DMS153 treated with DMSO at 0.1 percent for 48 hours (cell line): ENCODE results near the gene MB.

ENCODE experiments used
- DNase-seq: peaks from one replicate; lab custom pipeline; 2025; ENCODE audit not compliant: unreplicated experiment; lab: John Stamatoyannopoulos, UW

The MB gene

GRCh38 chr22:35597692-35598395 is 19.3 kb downstream of the MB start:
- DNase-seq: no peak

DNA sequence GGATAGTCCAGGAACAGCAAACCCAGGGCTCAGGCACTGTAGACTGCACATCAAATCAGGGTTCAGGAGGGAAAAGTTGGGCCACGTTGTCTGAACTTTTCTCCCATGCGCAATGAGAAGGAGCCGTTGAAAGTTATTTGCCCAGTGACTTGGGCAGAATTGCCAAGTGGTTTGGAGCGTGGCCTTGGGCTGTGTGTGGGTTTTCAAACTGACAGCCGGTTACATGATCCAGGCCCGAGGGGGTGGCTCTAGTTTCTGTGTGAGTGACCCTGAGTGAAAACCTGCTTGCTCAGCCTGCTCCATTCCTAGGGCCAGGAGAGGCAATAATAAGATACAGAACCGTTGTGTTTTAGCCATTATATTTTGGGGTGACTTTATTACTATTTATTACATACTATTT is 20.3 kb downstream of the MB start:
- DNase-seq: no peak

DNA sequence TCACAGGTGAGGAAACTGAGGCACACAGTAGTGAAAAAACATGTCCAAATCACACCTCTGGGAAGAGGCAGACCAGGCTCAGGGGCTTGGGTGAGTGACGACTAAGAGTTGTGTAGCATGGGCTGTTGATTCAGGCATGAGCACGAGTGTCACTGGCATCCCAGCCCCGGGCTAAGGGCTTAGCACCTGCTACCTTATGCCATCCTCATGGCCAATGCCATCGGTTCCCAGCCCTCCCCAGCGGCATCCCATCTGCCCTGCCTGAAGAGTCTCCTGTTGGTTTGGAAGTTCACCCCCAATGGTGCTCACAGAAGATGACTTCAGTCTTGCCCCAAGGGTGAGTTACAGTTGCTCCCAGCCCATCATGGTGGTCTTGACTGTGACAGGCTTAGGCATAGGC is 22.4 kb downstream of the MB start:
- DNase-seq: no peak

DNA sequence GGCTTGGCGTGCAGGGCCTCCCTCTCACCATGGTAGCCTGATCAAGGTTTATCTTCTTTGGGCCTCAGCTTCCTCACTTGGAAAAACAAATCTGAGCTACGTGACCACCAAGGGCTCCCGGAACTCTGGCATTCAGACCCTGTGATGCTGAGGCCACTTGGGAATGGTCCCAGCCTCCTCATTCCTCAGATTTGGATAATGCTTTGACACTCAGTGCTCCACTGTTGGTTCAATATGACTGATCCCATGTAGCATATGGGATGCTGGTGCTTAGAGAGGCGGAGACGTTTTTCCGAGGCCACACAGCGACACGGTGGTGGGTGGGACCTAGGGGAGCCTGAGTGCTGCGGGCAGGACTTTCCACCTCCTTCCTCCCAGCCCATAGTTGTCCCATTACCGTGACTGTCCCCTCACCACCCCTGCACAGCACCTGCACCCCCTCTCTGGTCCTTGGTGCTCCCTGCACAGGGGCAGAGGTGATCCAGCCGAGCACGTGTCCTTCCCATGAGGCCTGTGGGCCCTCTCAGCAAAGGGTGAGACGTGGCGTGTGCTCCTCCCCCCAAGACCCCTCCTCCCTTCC is 23.1 kb downstream of the MB start:
- no peak for DNase-seq

DNA sequence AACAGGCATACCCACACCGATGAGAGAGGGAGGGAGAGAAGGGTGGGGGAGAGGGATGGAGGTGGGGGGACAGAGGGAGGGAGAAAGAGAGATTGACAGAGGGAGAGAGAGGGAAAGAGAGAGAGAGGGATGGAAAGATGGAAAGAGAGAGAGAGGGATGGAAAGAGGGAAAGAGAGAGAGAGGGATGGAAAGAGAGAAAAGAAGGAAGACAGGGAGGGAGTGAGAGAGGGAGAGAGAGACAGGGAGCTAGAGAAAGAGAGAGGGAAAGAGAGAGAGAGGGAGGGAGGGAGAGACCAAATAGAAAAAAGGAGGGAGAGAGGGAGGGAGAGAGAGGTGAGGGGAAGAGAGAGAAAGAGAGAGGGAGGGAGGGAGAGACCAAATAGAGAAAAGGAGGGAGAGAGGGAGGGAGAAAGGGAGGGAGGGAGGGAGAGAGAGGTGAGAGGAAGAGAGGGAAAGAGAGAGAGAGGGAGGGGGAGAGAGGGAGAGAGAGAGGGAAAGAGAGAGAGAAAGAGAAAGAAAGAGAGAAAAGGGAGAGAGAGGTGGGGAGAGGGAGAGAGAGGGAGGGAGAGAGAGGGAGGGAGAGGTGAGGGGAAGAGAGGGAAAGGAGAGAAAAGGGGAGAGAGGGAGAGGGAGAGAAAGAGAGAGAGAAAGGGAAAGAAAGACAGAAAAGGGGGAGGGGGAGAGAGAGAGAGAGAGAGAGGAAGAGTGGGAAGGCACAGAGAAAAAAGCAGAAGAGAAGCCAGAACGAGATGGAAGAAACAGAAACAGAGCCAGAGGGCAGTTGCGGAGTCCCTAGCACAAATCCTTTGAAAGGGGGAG is 23.8 kb downstream of the MB start:
- no peak for DNase-seq

DNA sequence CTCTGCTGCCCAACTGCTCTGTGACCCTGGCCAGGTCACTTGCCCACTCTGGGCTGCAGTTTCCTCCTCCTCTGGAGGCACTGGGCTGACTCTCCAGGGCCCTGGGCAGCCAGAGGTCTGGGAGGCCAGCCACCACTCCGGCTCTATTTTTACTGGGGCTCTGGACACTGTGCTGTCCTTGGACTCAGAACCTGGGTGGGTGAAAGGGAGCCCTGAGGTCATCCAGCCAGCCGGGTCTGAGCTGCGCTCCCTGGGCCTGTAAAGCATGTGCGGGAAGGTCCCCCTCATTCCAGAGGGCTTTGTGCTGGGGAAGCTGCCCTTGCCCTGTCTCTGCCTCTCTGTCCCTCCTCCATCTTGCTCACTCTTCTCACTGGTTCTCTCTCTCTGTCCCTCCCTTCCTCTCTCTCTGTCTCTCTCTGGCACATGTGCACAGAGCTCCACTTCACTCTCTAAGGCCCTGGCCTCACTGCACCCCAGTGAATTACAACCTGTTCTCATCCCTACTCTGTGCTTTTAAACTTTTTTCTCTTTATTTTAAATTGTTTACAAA is 24.6 kb downstream of the MB start:
- DNase-seq: no peak

- no peak for DNase-seq
Measured at GRCh38 chr22:35591714-35592417, 25.3 kb downstream of the MB start.

- DNase-seq: no peak
Measured at GRCh38 chr22:35590634-35591295, 26.4 kb downstream of the MB start.

DNA sequence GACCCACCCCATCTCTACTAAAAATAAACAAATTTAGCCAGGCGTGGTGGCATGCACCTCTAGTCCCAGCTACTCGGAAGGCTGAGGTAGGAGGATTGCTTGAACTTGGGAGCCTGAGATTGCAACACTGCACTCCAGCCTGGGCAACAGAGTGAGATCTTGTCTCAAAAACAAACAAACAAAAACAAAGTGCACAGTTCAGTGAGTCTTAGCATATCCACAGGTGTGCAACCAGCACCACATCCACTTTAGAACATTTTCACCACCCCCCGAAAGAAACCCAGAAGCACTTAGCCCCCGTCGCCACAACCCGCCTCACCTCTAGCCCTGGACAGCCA is 27.4 kb downstream of the MB start:
- DNase-seq: no peak

- no peak for DNase-seq
Measured at GRCh38 chr22:35589071-35589755, 27.9 kb downstream of the MB start.

GRCh38 chr22:35587896-35588295 is 29.2 kb downstream of the MB start:
- no peak for DNase-seq

GRCh38 chr22:35587447-35587870 is 29.7 kb downstream of the MB start:
- no peak for DNase-seq

GRCh38 chr22:35586771-35587170 is 30.4 kb downstream of the MB start:
- DNase-seq: no peak

DNA sequence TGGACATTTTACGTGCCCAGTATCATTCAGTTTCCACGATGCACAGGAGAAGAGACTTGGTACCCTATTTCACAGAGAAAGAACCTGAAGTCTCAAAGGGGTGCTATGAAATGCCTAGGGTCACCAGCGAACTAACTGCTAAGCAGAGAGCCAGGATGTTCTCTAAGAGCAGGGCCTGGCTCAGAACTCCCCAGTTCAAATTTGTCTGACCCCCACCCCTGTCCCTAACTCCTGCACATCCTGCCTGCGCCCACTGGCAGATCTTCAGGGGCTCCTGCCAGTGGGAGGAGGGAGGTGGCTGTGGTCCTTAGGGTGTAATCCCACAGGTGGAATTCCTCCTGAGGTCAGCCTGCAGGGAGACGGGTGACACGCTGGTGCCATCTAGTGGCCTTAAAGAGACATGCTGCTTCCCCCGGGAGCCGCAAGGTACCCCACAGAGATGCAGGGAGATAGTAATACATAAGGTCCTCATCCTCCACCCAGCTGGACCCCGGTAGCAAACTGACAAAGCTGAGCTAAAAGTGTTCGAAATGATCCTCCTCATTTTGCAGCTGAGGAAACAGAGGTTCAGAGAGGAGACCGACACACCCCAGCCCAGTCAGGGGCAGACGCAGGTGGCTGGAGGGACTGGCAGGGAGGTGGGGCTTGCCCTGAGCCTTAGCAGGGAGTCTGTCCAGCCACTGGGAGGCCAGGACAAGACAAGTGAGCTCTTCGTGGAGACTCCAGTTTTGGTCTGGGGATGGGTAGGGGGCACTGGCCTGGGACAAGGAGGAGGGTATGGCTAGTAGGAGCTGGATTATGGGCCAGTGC is 34.1 kb downstream of the MB start:
- DNase-seq: peak; percentile 72

GRCh38 chr22:35582218-35582860 is 34.8 kb downstream of the MB start:
- no peak for DNase-seq

GRCh38 chr22:35581023-35581413 is 36.1 kb downstream of the MB start:
- DNase-seq: no peak

DNA sequence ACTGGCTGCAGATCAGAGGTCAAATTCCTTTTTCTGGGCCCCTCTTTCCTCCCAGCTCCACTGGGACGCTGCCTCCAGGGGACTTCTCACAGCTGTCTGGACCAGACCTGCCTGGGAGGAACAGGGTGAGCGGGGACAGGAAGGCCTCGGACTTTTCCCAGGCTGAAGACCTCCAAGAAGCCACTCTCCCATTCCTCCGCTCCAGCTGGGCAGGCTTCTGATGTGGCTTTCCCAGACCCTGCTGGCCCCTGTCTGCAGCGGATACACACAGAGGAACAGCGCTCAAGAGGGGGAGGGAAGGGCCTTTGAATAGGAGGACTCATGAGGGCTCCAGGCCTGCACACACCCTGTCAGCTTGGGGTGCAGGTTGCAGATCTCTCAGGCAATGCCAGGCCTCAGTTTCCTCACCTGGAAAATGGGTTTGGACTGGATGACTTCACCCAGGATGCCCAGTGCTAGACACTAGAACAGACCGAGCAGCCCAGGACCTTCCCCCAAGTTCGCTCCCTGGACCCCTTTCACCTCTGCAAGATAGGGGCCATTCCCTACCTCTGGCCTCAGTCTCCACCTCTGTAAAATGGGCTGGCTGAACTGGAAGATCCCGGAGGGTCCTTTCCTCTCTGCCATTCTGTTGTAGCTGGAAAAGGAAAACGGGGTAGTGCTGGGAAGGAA is 36.6 kb downstream of the MB start:
- no peak for DNase-seq

- DNase-seq: peak; percentile 30
Measured at GRCh38 chr22:35578836-35579575, 38.1 kb downstream of the MB start.
